AG09309 (cell line): Measurements from ENCODE around the gene ABHD2.

Experiments used
- DNase-seq: peaks from one replicate; pipeline ENCODE4 v3.0.0-alpha.2; 2010; ENCODE audit warnings: low read depth
- H3K4me3 ChIP-seq: 2 replicates; pipeline ENCODE4 v1.5.1; 2011; ENCODE audit warnings: mild to moderate bottlenecking, low read depth, low read length, moderate library complexity; ENCODE audit not compliant: control insufficient read depth
- CTCF ChIP-seq: IDR thresholded peaks from 2 replicates; pipeline ENCODE4 v1.5.1; 2011; ENCODE audit warnings: mild to moderate bottlenecking, low read depth, low read length, inconsistent platforms; ENCODE audit not compliant: insufficient read depth, control insufficient read depth; ENCODE audit errors: missing control alignments

Gene ABHD2

GRCh38 chr15:89052474-89052873 is 35.8 kb upstream of the ABHD2 start:
- no peak for TF ChIP-seq CTCF
- no peak overlapping the region for H3K4me3 ChIP-seq
- DNase-seq = peak; percentile 98

GRCh38 chr15:89054873-89055272 is 33.4 kb upstream of the ABHD2 start:
- no peak for TF ChIP-seq CTCF
- DNase-seq = no peak

GRCh38 chr15:89057506-89058133 is 30.6 kb upstream of the ABHD2 start:
- no peak overlapping the region for H3K4me3 ChIP-seq
- no peak for DNase-seq
- TF ChIP-seq CTCF = peak; percentile 99

More at GRCh38 chr15:89054873-89055272, 33.4 kb upstream of the ABHD2 start:
- H3K4me3 ChIP-seq = no peak overlapping the region

- no peak for DNase-seq
- H3K4me3 ChIP-seq = no peak overlapping the region
- no peak for TF ChIP-seq CTCF
Measured at GRCh38 chr15:89058376-89058775, 29.9 kb upstream of the ABHD2 start.

- no peak overlapping the region for H3K4me3 ChIP-seq
- no peak for DNase-seq
- TF ChIP-seq CTCF = no peak
Measured at GRCh38 chr15:89058876-89059405, 29.3 kb upstream of the ABHD2 start.

GRCh38 chr15:89066280-89066679 is 22.0 kb upstream of the ABHD2 start:
- no peak for DNase-seq
- TF ChIP-seq CTCF = no peak
- H3K4me3 ChIP-seq = no peak overlapping the region

GRCh38 chr15:89067751-89068150 is 20.5 kb upstream of the ABHD2 start:
- TF ChIP-seq CTCF = no peak
- no peak overlapping the region for H3K4me3 ChIP-seq
- DNase-seq = no peak
